K562 (cell line): Measurements from ENCODE around the gene COL10A1. TPM values are rescaled to one million over a fixed set of nuclear protein-coding genes. Genes with fewer than 3 reads are reported as not detected.

ENCODE experiments used
- ATAC-seq: fragments of 200-7000 bp; cut with Tn5 transposase; 3 replicates; pipeline ENCODE4 v1.9.1; 2020; ENCODE audit warnings: moderate library complexity
- BruUV-seq: library from RNA; stranded (reverse); fragments of 400-500 nt; replicated peaks from 2 replicates; lab custom pipeline; 2021; lab: Mats Ljungman, UMichigan
- CTCF ChIA-PET: fragments of 300-600 bp; formaldehyde crosslinking; extraction: SDS; loops from one replicate; lab custom pipeline; 2021; ENCODE audit warnings: low intra/inter-chr PET ratio; lab: Yijun Ruan, JAX
- POLR2A ChIA-PET: fragments of 300-600, 350-650 bp; sonication (Branson Sonifier 250); formaldehyde crosslinking; extraction: SDS; loops from one replicate; lab custom pipeline; 2021; ENCODE audit warnings: antibody characterized with exemption, inconsistent platforms; lab: Yijun Ruan, JAX
- DNase-seq, 4 experiments: peaks; one replicate each; pipeline versions ENCODE4 v3.0.0 to v3.0.0-alpha.2; 2011 to 2018; ENCODE audit warnings: low spot score in 3 of 4, mixed read lengths in 3 of 4; ENCODE audit errors: extremely low read depth in 1 of 4
- FAIRE-seq: peaks from 2 replicates; lab custom pipeline; 2011; peaks lifted over from hg19 to GRCh38; lab: Jason Lieb, UNC
- H2AFZ ChIP-seq: 2 replicates; pipeline ENCODE4 v1.6.0; 2011; ENCODE audit warnings: low read depth, low read length, control low read depth, inconsistent platforms
- H3K27ac ChIP-seq: fragments of 200-600 bp; 3 replicates; pipeline ENCODE4 v1.8.0; 2011; ENCODE audit warnings: low read depth, mild to moderate bottlenecking, control low read depth, inconsistent platforms, low read length, moderate library complexity, mixed read lengths; ENCODE audit errors: extremely low read depth
- H3K27me3 ChIP-seq, 2 experiments: fragments of 300-600 bp in 1 of 2; 2 replicates in 1 of 2; 3 replicates in 1 of 2; pipeline versions ENCODE4 v1.6.0 to v1.8.0; 2011; ENCODE audit warnings: inconsistent platforms in 2 of 2, low read length in 2 of 2, mild to moderate bottlenecking in 1 of 2, mixed read lengths in 1 of 2, moderate library complexity in 1 of 2; ENCODE audit not compliant: control insufficient read depth in 2 of 2, insufficient read depth in 2 of 2
- H3K36me3 ChIP-seq: fragments of 300-600 bp; 3 replicates; pipeline ENCODE4 v1.8.0; 2011; ENCODE audit warnings: mild to moderate bottlenecking, low read length, inconsistent platforms; ENCODE audit not compliant: control insufficient read depth, insufficient read depth
- H3K4me1 ChIP-seq, 2 experiments: fragments of 200-600 bp in 1 of 2; replicated peaks in 1 of 2; 2 replicates in 1 of 2; 3 replicates in 1 of 2; pipeline versions ENCODE4 v1.5.1 to v1.8.0; 2011; ENCODE audit warnings: inconsistent platforms in 2 of 2, low read length in 2 of 2, mild to moderate bottlenecking in 1 of 2, mixed read lengths in 1 of 2, moderate library complexity in 1 of 2; ENCODE audit not compliant: control insufficient read depth in 2 of 2, insufficient read depth in 2 of 2
- H3K4me2 ChIP-seq: 2 replicates; pipeline ENCODE4 v1.6.1; 2011; ENCODE audit warnings: low read length, control low read depth, inconsistent platforms, mixed read lengths; ENCODE audit not compliant: insufficient read depth
- H3K4me3 ChIP-seq: fragments of 200-600 bp; sonication (generic), shearing (Covaris generic); 2 replicates; pipeline ENCODE4 v1.5.1; 2016; ENCODE audit warnings: control low read depth, inconsistent platforms
- H3K79me2 ChIP-seq: fragments of 200-600 bp; 3 replicates; pipeline ENCODE4 v1.8.0; 2011; ENCODE audit warnings: low read length, inconsistent platforms; ENCODE audit not compliant: control insufficient read depth, insufficient read depth
- H3K9ac ChIP-seq, 2 experiments: 2 replicates each; pipeline versions ENCODE4 v1.6.0 to v1.6.1; 2011; ENCODE audit warnings: low read depth in 2 of 2, low read length in 2 of 2, control low read depth in 1 of 2, inconsistent platforms in 1 of 2, mild to moderate bottlenecking in 1 of 2, mixed read lengths in 1 of 2; ENCODE audit not compliant: insufficient read depth in 1 of 2
- H3K9me1 ChIP-seq: one replicate; pipeline ENCODE4 v1.6.0; 2011; ENCODE audit warnings: inconsistent platforms, mild to moderate bottlenecking, low read length, moderate library complexity; ENCODE audit not compliant: control insufficient read depth, insufficient read depth
- H3K9me3 ChIP-seq: replicated peaks from 2 replicates; pipeline ENCODE4 v1.5.1; 2011; ENCODE audit warnings: low read depth, low read length, inconsistent platforms; ENCODE audit not compliant: control insufficient read depth, insufficient read depth
- H4K20me1 ChIP-seq: replicated peaks from 2 replicates; pipeline ENCODE4 v1.6.1; 2011; ENCODE audit warnings: low read length, inconsistent platforms, mixed read lengths; ENCODE audit not compliant: control insufficient read depth, insufficient read depth
- CGGBP1 ChIP-seq: fragments of 250-450 bp; sonication (Bioruptor Pico); IDR thresholded peaks from 2 replicates; pipeline ENCODE4 v1.9.0; 2021; ENCODE audit warnings: mild to moderate bottlenecking
- JUNB ChIP-seq: fragments of 450-650 bp; formaldehyde crosslinking; conservative IDR thresholded peaks from 2 replicates; pipeline ENCODE4 v1.4.0; 2020; ENCODE audit warnings: mild to moderate bottlenecking
- ZNF277 ChIP-seq: fragments of 250-450 bp; sonication (Bioruptor Pico); IDR thresholded peaks from 2 replicates; pipeline ENCODE4 v1.8.0; 2022; ENCODE audit warnings: inconsistent platforms, mild to moderate bottlenecking, moderate library complexity, borderline replicate concordance
- ZNF512 ChIP-seq: IDR thresholded peaks from 2 replicates; pipeline ENCODE4 v1.6.1; 2016; ENCODE audit warnings: missing genetic modification characterization, missing compliant biosample characterization
- WGBS: fragments of 100-300 bp; shearing (Covaris generic); methylation state at CpG from one replicate; pipeline ENCODE4 v1.1.6; 2016; ENCODE audit warnings: low coverage, mixed read lengths; ENCODE audit not compliant: insufficient coverage; ENCODE audit errors: missing lambda C conversion rate; 5-methylcytosine and 5-hydroxymethylcytosine counted together
- in situ Hi-C: fragments of 300-500 bp; cut with MboI; formaldehyde crosslinking; loops from 4 replicates; pipeline ENCODE4 v1.15.0; 2018; ENCODE audit warnings: inconsistent platforms, mixed read lengths
- intact Hi-C: fragments of 100-400 bp; cut with micrococcal nuclease; formaldehyde crosslinking; loops from 2 replicates; pipeline ENCODE4 v1.14.2; 2022
- polyA plus RNA-seq, 8 experiments: library from polyadenylated mRNA; depleted of rRNA in 4 of 8; stranded (reverse) in 5 of 8; unstranded in 3 of 8; fragments of >200 nt; fragmentation: Nextera tagmentation in 2 of 8; fragmentation: Illumina TruSeq in 1 of 8; extraction: Ambion mirVana in 2 of 8; extraction: Trizol in 1 of 8; gene quantifications; 2 replicates each; pipeline versions ENCODE4 v1.2.1 to v1.2.3, GENCODE V29; 2011 to 2014; ENCODE audit warnings: inconsistent platforms in 1 of 8, missing spikeins in 1 of 8
- total RNA-seq, 7 experiments: library from RNA; depleted of rRNA in 6 of 7; stranded (reverse); fragments of >200 nt in 6 of 7; fragmentation: Illumina TruSeq in 2 of 7; extraction: Trizol in 2 of 7; gene quantifications; 2 replicates each; pipeline versions ENCODE4 v1.2.1 to v1.2.3, GENCODE V29; 2011 to 2021; ENCODE audit warnings: low replicate concordance in 1 of 7

COL10A1 gene
- total and polyA plus RNA-seq, 9 of the 15 experiments (the other 6 are each of a cell fraction or from before 2014, with no cell fraction given) = 0.06 to 0.08 TPM; not detected in 7

- TF ChIP-seq ZNF277 (CRISPR knock-in tag) (no peak), ZNF512 (tag) (no peak), JUNB (CRISPR knock-in tag) (no peak)
Observed at GRCh38 chr6:116133453-116133852, 7.5 kb upstream of the COL10A1 start (continued).

GRCh38 chr6:116127771-116128493 is 2.0 kb upstream of the COL10A1 start:
- intact Hi-C loops = loop anchor here (5.0 kb wide), 1 partner anchor 69 kb away; no protein-coding TSS in a partner anchor
- no peaks in the 10 kb centered on the region for H3K9me3 ChIP-seq
- BruUV-seq = no TSS peak
- DNase-seq = no peak
- no peaks in the 10 kb centered on the region for H3K36me3 ChIP-seq
- H3K9ac ChIP-seq = no peak overlapping the region
- no peak for ATAC-seq
- no peak overlapping the region for H2AFZ ChIP-seq
- H3K4me3 ChIP-seq = no peak overlapping the region
- H3K27me3 ChIP-seq = no peaks in the 10 kb centered on the region
- H3K4me2 ChIP-seq = no peak overlapping the region
- no peak for FAIRE-seq
- 54% methylated on average over 2 of the region's 2 CpGs for WGBS
- no peaks in the 10 kb centered on the region for H3K4me1 ChIP-seq
- ChIA-PET POLR2A (interaction anchor here (1.1 kb wide), 1 partner anchor 152 kb away, joined by 3 read pairs; the partner anchor contains the start of gene TSPYL1), CTCF (no interaction called here)
- no peak for TF ChIP-seq CGGBP1 (CRISPR knock-in tag)
- no peak overlapping the region for H3K27ac ChIP-seq
- H4K20me1 ChIP-seq = no peaks in the 10 kb centered on the region
- H3K79me2 ChIP-seq = no peaks in the 10 kb centered on the region
- in situ Hi-C loops = no loop called here
- no peaks in the 10 kb centered on the region for H3K9me1 ChIP-seq
